Neural cell (in vitro differentiated cells): ENCODE measurements around the gene HSF5. TPM values are rescaled to one million over a fixed set of nuclear protein-coding genes. Genes with fewer than 3 reads are reported as not detected.

Experiments
- H2AFZ ChIP-seq: fragments of 200-600, 300-800 bp; sonication (generic), shearing (Covaris generic); 2 replicates; pipeline ENCODE4 v1.6.0; 2014; ENCODE audit warnings: low read depth, mild to moderate bottlenecking, antibody characterized with exemption, low read length, moderate library complexity
- H3F3A ChIP-seq: fragments of 200-600 bp; shearing (Covaris generic); 2 replicates; pipeline ENCODE4 v1.6.1; 2016; ENCODE audit warnings: mild to moderate bottlenecking, moderate library complexity, mixed read lengths, antibody characterized with exemption, low read length; ENCODE audit not compliant: insufficient read depth, poor library complexity, severe bottlenecking
- H3K27ac ChIP-seq: fragments of 200-600, 300-800 bp; sonication (generic), shearing (Covaris generic); 2 replicates; pipeline ENCODE4 v1.5.1; 2014; ENCODE audit warnings: mild to moderate bottlenecking, low read length, moderate library complexity
- H3K27me3 ChIP-seq: fragments of 300-800, 200-600 bp; sonication (generic), shearing (Covaris generic); 2 replicates; pipeline ENCODE4 v1.6.0; 2014; ENCODE audit warnings: mild to moderate bottlenecking, low read depth, low read length, moderate library complexity; ENCODE audit not compliant: insufficient read depth
- H3K36me3 ChIP-seq: fragments of 300-800, 200-600 bp; sonication (generic), shearing (Covaris generic); 2 replicates; pipeline ENCODE4 v1.5.1; 2014; ENCODE audit warnings: mild to moderate bottlenecking, antibody characterized with exemption, low read length, moderate library complexity; ENCODE audit not compliant: insufficient read depth
- H3K4me2 ChIP-seq: fragments of 300-800, 200-600 bp; sonication (generic), shearing (Covaris generic); 2 replicates; pipeline ENCODE4 v1.6.0; 2014; ENCODE audit warnings: mild to moderate bottlenecking, low read length
- H3K4me3 ChIP-seq: fragments of 300-800, 200-600 bp; sonication (generic), shearing (Covaris generic); 2 replicates; pipeline ENCODE4 v1.5.1; 2014; ENCODE audit warnings: mild to moderate bottlenecking, low read length, moderate library complexity
- H3K79me2 ChIP-seq: fragments of 200-600 bp; shearing (Covaris generic); replicated peaks from 2 replicates; pipeline ENCODE4 v1.6.0; 2014; ENCODE audit warnings: mild to moderate bottlenecking, low read length, moderate library complexity; ENCODE audit not compliant: insufficient read depth
- H3K9ac ChIP-seq: fragments of 300-800, 200-600 bp; sonication (generic), shearing (Covaris generic); 2 replicates; pipeline ENCODE4 v1.6.1; 2016; ENCODE audit warnings: mild to moderate bottlenecking, low read length, mixed read lengths
- H3K9me2 ChIP-seq: fragments of 200-600 bp; shearing (Covaris generic); 2 replicates; pipeline ENCODE4 v1.6.1; 2016; ENCODE audit warnings: mild to moderate bottlenecking, low read length, mixed read lengths; ENCODE audit not compliant: insufficient read depth
- H3K9me3 ChIP-seq: fragments of 200-600, 300-800 bp; sonication (generic), shearing (Covaris generic); 2 replicates; pipeline ENCODE4 v1.6.1; 2016; ENCODE audit warnings: mild to moderate bottlenecking, mixed run types, low read length, moderate library complexity, mixed read lengths
- H4K20me1 ChIP-seq: fragments of 200-600 bp; shearing (Covaris generic); 2 replicates; pipeline ENCODE4 v1.6.1; 2016; ENCODE audit warnings: mild to moderate bottlenecking, mixed run types; ENCODE audit not compliant: insufficient read depth
- EP300 ChIP-seq: fragments of 450-650 bp; conservative IDR thresholded peaks from 2 replicates; pipeline ENCODE4 v1.6.1; 2014; ENCODE audit warnings: antibody characterized with exemption, mild to moderate bottlenecking, moderate library complexity; ENCODE audit not compliant: poor library complexity, severe bottlenecking
- EZH2 ChIP-seq: fragments of 200-600, 300-800 bp; shearing (Covaris generic), sonication (generic); IDR thresholded peaks from 2 replicates; pipeline ENCODE4 v1.6.1; 2014; ENCODE audit warnings: antibody characterized with exemption, low read length, borderline replicate concordance, mild to moderate bottlenecking; ENCODE audit not compliant: insufficient read depth, poor library complexity, severe bottlenecking
- MXI1 ChIP-seq: fragments of 450-650 bp; conservative IDR thresholded peaks from 2 replicates; pipeline ENCODE4 v1.6.1; 2014; ENCODE audit warnings: antibody characterized with exemption, mild to moderate bottlenecking; ENCODE audit not compliant: poor library complexity, severe bottlenecking
- POLR2AphosphoS5 ChIP-seq: IDR thresholded peaks from 2 replicates; pipeline ENCODE4 v1.6.1; 2012
- RAD21 ChIP-seq: fragments of 450-650 bp; conservative IDR thresholded peaks from 2 replicates; pipeline ENCODE4 v1.6.1; 2014; ENCODE audit warnings: antibody characterized with exemption, mild to moderate bottlenecking, moderate library complexity
- TAF1 ChIP-seq: IDR thresholded peaks from 2 replicates; pipeline ENCODE4 v1.6.1; 2012; ENCODE audit warnings: low read depth
- polyA plus RNA-seq: library from polyadenylated mRNA; depleted of rRNA; stranded (reverse); fragments of >200 nt; gene quantifications from 2 replicates; pipeline ENCODE4 v1.2.3, GENCODE V29; 2014
- TF ChIP-seq, protein P1 (sequence below): IDR thresholded peaks from 2 replicates; pipeline ENCODE4 v1.6.1; 2012; ENCODE audit warnings: borderline replicate concordance
- TF ChIP-seq, protein P2 (sequence below): fragments of 450-650 bp; IDR thresholded peaks from 2 replicates; pipeline ENCODE4 v1.5.1; 2014; ENCODE audit warnings: antibody characterized with exemption, mild to moderate bottlenecking, moderate library complexity; ENCODE audit not compliant: poor library complexity, severe bottlenecking

The HSF5 gene
- polyA plus RNA-seq, 1 donor from 2014 or later = 0.21 TPM

DNA sequence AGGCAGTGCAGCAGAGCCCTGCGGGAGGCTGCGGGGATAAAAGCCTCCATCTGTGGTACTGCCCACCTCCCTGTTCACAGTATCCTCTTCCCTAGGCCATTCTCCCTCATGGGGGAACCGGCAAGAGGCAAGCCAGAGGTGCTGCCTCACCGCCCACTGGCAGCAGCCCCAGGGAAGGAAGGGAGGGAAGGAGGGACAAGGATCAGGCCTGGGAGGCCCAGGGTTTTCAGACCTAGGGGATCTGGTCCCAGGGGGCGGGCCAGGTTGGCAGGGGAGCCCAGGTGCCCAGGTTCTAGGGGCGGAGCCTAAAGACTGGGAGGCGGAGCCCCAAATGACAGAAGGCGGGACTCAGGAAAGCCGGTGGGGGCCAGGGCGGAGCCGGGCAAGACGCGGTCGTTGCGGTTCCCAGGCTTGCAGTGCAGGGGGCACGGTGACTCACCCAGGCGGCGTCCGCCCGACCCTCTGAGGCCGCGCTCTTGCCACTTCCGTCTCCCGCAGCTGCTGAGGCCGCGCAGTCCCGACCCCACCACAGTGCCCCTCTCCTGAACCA lies 29.2 kb upstream of the HSF5 start:
- TF ChIP-seq POLR2AphosphoS5 (peak; percentile 84), MXI1 (peak; percentile 50), EP300 (no peak)
- Histone ChIP-seq H3K27ac (peak overlapping the region; percentile 82), H3F3A (no peaks in the 10 kb centered on the region), H3K4me3 (peak overlapping the region; percentile 93), H3K4me2 (peak overlapping the region; percentile 91), H3K9me3 (no peaks in the 10 kb centered on the region), H4K20me1 (no peaks in the 10 kb centered on the region), H3K79me2 (peaks cover 31% of the 10 kb centered on the region), H3K9ac (peak overlapping the region; percentile 89), H3K36me3 (no peaks in the 10 kb centered on the region), H3K9me2 (no peaks in the 10 kb centered on the region), H3K27me3 (no peaks in the 10 kb centered on the region), H2AFZ (peak overlapping the region; percentile 54)

DNA sequence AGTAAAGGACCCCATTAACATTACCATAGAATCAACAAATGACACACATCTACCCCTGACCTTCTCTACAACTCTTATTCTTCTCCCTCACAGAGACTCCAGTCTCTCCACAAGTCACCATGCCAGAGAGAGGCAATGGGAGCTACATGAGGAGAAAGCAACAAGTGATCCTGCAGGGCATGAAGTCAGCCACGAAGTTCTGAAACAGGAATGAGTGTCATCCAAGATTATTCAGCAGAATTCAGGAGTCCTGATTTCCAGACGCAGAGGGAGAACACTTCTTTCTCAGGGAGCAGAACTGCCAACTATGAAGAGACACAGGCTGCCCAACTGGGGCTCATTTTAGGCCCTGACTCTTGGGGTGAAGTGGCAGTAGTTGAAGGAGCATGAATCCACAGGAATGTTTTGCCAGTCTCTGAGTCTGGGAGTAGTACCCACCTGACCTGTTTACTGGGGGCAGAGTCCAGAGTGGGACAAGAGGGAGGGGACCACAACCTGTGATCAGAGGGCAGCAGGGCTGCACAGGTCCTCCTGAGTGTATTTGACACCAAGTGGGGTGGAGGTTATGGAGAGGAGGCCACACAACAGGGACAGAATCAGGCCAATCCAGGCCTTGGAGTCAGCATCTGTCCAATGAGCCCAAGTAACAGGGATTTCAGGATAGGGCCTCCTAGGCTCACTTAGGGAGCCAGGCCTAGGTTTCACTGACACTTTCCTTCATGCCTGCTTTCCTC lies 28.6 kb upstream of the HSF5 start:
- Histone ChIP-seq H3K27ac (peak overlapping the region; percentile 82), H3K27me3 (no peaks in the 10 kb centered on the region), H3K9me2 (no peaks in the 10 kb centered on the region), H3K36me3 (no peaks in the 10 kb centered on the region), H3K4me2 (peak overlapping the region; percentile 91), H3F3A (no peaks in the 10 kb centered on the region), H4K20me1 (no peaks in the 10 kb centered on the region), H3K79me2 (peaks cover 38% of the 10 kb centered on the region), H2AFZ (peak overlapping the region; percentile 54), H3K9ac (peak overlapping the region; percentile 89), H3K9me3 (no peaks in the 10 kb centered on the region), H3K4me3 (peak overlapping the region; percentile 93)
- TF ChIP-seq EZH2 = no peak
- no peak for TF ChIP-seq RAD21
- no peak for TF ChIP-seq POLR2AphosphoS5

DNA sequence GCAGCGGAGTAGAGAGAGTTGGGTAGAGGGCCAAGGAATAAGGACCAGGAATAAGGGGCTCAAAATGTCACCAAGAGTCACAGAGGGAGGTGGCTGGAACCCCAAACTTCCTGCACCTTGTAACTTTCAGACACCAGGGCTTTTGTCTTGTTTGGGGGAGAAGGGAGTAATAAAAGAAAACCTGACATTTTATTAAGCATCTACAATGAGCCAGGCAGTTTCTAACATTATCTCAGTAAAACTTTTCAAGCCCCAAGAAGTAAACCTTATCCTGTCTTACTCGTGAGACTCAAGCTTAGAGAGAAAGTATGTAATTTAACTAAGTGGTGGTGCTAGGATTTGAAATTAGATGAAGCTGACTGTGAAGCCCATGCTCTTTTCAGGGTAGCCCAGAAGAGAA lies 27.1 kb upstream of the HSF5 start:
- peaks cover 9% of the 10 kb centered on the region for H3K36me3 ChIP-seq
- H3K27ac ChIP-seq = no peak overlapping the region

More for the DNA sequence above, 27.1 kb upstream of the HSF5 start:
- peak overlapping the region; percentile 99 for H3K4me3 ChIP-seq
- H3F3A ChIP-seq = no peaks in the 10 kb centered on the region
- H3K9ac ChIP-seq = peak overlapping the region; percentile 93
- H3K9me2 ChIP-seq = no peaks in the 10 kb centered on the region
- TF ChIP-seq, protein P1, sequence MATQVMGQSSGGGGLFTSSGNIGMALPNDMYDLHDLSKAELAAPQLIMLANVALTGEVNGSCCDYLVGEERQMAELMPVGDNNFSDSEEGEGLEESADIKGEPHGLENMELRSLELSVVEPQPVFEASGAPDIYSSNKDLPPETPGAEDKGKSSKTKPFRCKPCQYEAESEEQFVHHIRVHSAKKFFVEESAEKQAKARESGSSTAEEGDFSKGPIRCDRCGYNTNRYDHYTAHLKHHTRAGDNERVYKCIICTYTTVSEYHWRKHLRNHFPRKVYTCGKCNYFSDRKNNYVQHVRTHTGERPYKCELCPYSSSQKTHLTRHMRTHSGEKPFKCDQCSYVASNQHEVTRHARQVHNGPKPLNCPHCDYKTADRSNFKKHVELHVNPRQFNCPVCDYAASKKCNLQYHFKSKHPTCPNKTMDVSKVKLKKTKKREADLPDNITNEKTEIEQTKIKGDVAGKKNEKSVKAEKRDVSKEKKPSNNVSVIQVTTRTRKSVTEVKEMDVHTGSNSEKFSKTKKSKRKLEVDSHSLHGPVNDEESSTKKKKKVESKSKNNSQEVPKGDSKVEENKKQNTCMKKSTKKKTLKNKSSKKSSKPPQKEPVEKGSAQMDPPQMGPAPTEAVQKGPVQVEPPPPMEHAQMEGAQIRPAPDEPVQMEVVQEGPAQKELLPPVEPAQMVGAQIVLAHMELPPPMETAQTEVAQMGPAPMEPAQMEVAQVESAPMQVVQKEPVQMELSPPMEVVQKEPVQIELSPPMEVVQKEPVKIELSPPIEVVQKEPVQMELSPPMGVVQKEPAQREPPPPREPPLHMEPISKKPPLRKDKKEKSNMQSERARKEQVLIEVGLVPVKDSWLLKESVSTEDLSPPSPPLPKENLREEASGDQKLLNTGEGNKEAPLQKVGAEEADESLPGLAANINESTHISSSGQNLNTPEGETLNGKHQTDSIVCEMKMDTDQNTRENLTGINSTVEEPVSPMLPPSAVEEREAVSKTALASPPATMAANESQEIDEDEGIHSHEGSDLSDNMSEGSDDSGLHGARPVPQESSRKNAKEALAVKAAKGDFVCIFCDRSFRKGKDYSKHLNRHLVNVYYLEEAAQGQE = no peak
- no peak for TF ChIP-seq TAF1
- TF ChIP-seq, protein P2, sequence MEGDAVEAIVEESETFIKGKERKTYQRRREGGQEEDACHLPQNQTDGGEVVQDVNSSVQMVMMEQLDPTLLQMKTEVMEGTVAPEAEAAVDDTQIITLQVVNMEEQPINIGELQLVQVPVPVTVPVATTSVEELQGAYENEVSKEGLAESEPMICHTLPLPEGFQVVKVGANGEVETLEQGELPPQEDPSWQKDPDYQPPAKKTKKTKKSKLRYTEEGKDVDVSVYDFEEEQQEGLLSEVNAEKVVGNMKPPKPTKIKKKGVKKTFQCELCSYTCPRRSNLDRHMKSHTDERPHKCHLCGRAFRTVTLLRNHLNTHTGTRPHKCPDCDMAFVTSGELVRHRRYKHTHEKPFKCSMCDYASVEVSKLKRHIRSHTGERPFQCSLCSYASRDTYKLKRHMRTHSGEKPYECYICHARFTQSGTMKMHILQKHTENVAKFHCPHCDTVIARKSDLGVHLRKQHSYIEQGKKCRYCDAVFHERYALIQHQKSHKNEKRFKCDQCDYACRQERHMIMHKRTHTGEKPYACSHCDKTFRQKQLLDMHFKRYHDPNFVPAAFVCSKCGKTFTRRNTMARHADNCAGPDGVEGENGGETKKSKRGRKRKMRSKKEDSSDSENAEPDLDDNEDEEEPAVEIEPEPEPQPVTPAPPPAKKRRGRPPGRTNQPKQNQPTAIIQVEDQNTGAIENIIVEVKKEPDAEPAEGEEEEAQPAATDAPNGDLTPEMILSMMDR = no peak
- peaks cover 50% of the 10 kb centered on the region for H3K79me2 ChIP-seq
- peak overlapping the region; percentile 76 for H3K4me2 ChIP-seq
- H2AFZ ChIP-seq = no peak overlapping the region
- H4K20me1 ChIP-seq = no peaks in the 10 kb centered on the region
- H3K9me3 ChIP-seq = no peaks in the 10 kb centered on the region
- no peaks in the 10 kb centered on the region for H3K27me3 ChIP-seq
